D721Med (cell line): ENCODE measurements around the gene NELL2.

Source experiments
- DNase-seq: peaks from one replicate; pipeline ENCODE4 v3.0.0; 2011; ENCODE audit warnings: low spot score; ENCODE audit not compliant: insufficient read length
- FAIRE-seq: peaks from 2 replicates; lab custom pipeline; 2011; peaks lifted over from hg19 to GRCh38; lab: Jason Lieb, UNC
- TF ChIP-seq, protein P1 (sequence below): IDR thresholded peaks from 2 replicates; pipeline ENCODE4 v1.5.1; 2012; ENCODE audit warnings: mild to moderate bottlenecking, control low read depth; ENCODE audit not compliant: insufficient read depth; ENCODE audit errors: missing control alignments

Gene NELL2

DNA sequence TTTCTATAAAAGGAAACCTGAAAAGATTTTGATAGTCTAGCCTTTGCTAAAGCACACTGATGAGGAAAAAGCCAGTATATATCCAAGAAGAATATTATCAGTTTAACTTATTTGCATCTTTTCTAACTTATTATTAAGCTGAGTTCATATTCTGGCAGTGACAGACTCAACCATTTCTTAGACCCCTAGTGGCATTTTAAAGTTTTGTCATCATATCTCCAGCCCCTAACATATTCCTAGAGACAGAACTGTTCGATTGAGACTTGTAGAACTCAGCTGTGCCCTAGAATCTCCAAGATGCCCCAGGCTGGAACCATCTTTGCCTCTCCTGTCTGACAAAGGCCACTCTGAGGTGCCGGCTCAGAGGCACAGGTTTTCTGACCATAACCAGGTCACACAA, 365.6 kb downstream of the NELL2 start:
- FAIRE-seq (no peak), DNase-seq (no peak)
- TF ChIP-seq, protein P1, sequence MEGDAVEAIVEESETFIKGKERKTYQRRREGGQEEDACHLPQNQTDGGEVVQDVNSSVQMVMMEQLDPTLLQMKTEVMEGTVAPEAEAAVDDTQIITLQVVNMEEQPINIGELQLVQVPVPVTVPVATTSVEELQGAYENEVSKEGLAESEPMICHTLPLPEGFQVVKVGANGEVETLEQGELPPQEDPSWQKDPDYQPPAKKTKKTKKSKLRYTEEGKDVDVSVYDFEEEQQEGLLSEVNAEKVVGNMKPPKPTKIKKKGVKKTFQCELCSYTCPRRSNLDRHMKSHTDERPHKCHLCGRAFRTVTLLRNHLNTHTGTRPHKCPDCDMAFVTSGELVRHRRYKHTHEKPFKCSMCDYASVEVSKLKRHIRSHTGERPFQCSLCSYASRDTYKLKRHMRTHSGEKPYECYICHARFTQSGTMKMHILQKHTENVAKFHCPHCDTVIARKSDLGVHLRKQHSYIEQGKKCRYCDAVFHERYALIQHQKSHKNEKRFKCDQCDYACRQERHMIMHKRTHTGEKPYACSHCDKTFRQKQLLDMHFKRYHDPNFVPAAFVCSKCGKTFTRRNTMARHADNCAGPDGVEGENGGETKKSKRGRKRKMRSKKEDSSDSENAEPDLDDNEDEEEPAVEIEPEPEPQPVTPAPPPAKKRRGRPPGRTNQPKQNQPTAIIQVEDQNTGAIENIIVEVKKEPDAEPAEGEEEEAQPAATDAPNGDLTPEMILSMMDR = no peak

DNA sequence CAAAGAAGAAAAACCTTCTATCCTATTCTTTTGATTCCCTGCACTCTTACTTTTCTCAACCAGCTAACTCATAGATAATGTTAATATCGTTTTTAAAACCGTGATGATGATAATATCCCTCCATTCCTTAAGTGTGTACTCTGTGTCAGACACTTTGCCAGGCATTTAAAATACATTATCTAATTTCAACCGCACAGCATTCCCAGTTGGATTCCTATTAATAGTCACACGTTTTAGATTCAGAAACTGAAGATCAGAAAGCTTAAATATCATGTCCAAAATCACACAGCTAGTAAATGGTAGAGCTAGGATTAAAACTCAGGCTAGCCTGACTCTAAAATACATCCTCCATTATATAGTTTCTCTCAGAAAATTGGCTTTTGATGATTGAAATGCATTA, 366.0 kb downstream of the NELL2 start:
- TF ChIP-seq, protein P1 = no peak
- FAIRE-seq (no peak), DNase-seq (no peak)

DNA sequence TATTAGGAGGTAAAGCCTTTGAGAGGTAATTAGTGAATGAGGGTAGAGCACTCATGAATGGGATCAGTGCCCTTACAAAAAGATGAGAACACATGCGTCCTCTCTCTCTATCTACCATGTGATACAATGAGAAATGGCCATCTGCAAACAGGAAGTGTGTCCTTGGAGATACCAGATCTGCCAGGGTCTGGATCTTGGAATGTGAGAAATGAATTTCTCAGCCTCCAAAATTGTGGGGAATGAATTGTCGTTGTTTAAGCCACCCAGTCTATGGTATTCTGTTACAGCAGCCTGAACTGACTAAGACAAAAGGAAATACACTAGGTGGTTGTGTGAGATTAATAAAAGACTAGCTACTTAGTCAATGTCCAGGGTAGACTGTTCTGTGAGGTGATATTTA, 366.6 kb downstream of the NELL2 start:
- TF ChIP-seq, protein P1 = no peak
- FAIRE-seq = no peak
- DNase-seq = no peak

DNA sequence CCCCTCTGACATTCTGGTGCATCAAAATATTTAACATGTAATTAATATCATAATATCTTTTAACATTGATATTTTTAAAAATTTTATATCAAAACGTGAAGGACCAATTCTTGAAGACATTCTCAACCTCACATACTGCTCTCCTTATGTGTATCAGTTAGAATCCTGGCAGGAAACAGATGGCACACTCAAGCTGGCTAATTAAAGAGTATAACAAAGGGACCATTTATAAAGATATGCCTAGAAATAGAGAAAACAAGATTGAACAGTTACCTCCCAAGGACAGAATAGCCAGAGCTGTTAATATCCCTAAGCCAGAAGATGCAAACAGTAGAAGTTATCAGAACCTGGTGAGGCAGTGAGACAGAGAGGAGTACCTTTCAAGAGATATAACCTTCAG, 368.7 kb downstream of the NELL2 start:
- FAIRE-seq = no peak
- DNase-seq = no peak
- TF ChIP-seq, protein P1 = no peak

DNA sequence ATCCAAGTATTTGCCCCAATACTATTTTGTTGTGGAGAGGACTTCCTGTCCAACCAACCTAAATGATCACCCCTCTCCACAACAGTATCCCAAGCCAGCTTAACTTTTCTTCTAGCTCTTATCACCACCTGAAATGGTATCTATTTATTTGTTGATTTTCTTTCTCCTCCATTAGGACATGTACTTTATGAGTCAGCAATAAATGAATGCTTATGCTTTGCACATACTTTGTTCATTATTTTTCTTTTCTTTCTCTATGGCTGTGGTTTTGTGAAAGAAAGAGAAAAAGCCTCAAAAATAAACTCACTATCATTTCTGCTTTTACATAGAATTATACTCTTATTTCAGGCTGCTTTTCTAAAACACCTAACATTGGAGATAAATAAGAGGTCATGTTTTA, 371.3 kb downstream of the NELL2 start:
- FAIRE-seq = no peak
- no peak for DNase-seq
- TF ChIP-seq, protein P1 = no peak

DNA sequence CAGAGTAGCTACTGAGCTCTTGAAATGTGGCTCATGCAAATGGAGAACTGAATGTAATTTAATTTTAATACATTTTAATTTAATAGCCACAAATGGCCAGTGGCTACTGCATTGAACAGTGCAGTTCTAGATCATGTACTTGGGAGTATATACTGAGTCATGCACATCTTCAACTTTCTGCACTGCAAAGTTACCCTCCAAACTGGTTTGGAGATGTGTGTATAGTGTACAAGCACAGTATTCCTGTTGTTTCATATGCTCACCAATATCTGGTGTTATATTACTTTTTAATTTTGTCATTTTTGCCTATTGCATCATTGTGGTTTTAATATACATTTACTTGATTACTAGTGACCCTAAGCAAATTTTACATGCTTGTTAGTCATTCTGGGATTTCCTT, 372.8 kb downstream of the NELL2 start:
- DNase-seq = no peak
- TF ChIP-seq, protein P1 = no peak
- no peak for FAIRE-seq

DNA sequence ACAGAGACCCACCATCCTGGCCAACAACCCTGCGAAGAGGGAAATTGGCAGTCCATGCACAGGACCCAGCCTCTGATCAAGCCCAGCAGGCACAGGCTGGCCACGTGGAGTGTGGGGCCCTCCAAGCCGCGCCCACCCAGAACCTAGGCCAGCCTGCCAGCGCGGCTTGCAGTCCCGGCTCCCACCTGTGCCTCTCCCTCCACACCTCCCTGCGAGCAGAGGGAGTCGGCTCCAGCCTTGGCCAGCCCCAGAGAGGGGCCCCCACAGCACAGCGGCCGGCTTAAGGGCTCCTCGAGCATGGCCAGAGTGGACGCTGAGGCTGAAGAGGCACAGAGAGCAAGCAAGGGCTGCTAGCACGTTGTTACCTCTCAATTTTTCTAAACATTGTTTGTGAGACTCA, 373.4 kb downstream of the NELL2 start:
- DNase-seq (no peak), FAIRE-seq (no peak)
- TF ChIP-seq, protein P1 = no peak
